Epithelial cell of proximal tubule (primary cell): Measurements from ENCODE around the gene RAD51B. TPM values are rescaled to one million over a fixed set of nuclear protein-coding genes. Genes with fewer than 3 reads are reported as not detected.

Experiments used
- DNase-seq: peaks from one replicate; pipeline ENCODE4 v3.0.0-alpha.2; 2011; ENCODE audit warnings: low read depth
- H3K4me3 ChIP-seq: 2 replicates; pipeline ENCODE4 v1.5.1; 2011; ENCODE audit warnings: low read depth, mild to moderate bottlenecking, low read length
- total RNA-seq: library from RNA; depleted of rRNA; stranded (reverse); fragments of >200 nt; gene quantifications from 2 replicates; pipeline ENCODE4 v1.2.3, GENCODE V29; 2015
- TF ChIP-seq, protein P1 (sequence below): conservative IDR thresholded peaks from 2 replicates; pipeline ENCODE4 v1.5.1; 2012; ENCODE audit warnings: low read depth, mild to moderate bottlenecking, low read length

Gene RAD51B
- total RNA-seq, 1 donor from 2014 or later: 6.3 TPM

DNA sequence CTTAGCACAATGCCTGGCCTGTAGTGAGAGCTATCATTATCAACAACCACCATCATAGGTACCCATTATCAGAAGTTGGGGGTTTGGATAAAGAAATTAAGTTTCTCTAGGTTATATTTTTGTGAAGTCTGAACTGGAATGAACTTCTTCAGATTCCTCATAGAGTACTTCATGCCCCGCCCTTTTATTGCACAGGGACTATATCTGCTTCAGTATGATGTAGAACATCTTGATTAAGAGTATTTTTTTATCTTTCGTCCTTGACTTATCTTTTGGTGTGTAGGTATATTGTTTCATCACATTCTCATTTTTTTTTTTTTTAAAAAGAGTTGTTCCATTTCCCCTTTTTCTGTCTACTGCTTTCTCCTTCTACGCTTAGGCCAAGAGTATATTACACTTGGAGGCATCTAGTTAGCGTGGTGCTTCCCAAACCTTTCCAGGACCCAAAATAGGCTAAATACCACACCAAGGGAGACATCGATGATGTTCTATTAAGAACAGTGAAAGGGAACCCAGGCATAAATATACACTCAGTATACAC is 505.8 kb downstream of the RAD51B start:
- TF ChIP-seq, protein P1, sequence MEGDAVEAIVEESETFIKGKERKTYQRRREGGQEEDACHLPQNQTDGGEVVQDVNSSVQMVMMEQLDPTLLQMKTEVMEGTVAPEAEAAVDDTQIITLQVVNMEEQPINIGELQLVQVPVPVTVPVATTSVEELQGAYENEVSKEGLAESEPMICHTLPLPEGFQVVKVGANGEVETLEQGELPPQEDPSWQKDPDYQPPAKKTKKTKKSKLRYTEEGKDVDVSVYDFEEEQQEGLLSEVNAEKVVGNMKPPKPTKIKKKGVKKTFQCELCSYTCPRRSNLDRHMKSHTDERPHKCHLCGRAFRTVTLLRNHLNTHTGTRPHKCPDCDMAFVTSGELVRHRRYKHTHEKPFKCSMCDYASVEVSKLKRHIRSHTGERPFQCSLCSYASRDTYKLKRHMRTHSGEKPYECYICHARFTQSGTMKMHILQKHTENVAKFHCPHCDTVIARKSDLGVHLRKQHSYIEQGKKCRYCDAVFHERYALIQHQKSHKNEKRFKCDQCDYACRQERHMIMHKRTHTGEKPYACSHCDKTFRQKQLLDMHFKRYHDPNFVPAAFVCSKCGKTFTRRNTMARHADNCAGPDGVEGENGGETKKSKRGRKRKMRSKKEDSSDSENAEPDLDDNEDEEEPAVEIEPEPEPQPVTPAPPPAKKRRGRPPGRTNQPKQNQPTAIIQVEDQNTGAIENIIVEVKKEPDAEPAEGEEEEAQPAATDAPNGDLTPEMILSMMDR: no peak
- no peak overlapping the region for H3K4me3 ChIP-seq
- DNase-seq: no peak

- no peak for DNase-seq
- no peak overlapping the region for H3K4me3 ChIP-seq
- TF ChIP-seq, protein P1: no peak
These were observed 507.7 kb downstream of the RAD51B start for GRCh38 chr14:68327231-68327630.

DNA sequence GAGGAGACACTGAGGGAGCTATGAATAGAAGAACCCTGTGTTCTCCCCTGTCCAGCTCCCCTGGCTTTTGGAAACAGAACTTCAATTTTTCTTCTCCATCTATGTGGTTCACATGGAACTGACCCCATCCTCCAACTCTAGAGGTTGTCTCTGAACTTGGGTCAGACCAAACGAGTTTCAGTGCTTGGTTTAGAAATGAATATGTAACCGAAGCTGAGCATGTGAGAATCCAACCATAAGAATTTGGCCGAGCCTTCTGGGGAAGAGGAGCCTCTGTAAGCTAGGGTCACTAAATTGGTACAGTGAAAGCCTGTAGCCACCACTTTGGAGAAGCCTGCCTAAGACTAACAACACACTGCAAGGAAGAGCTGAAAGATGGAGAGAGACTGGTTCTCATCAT is 508.9 kb downstream of the RAD51B start:
- TF ChIP-seq, protein P1: no peak
- no peak overlapping the region for H3K4me3 ChIP-seq
- DNase-seq: no peak

DNA sequence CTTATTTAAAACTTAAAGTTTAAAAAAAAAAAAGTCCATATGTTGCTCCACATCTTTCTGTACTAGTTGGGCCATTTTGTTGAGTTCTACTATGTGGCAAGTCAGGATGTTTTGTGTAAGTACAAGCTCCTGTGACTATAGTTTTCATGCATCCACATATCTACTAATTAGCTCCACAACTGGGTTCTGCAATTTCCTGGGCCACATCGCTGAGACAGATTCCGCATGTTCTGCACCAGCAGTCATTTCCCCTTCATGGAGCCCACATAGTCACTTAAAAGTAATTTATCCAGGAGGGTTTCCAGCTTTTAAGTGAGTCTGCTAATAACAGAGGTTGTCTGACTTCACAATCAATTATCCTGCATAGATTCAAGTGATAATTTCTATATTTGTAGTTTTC is 511.8 kb downstream of the RAD51B start:
- DNase-seq: no peak
- H3K4me3 ChIP-seq: no peak overlapping the region
- TF ChIP-seq, protein P1: no peak

DNA sequence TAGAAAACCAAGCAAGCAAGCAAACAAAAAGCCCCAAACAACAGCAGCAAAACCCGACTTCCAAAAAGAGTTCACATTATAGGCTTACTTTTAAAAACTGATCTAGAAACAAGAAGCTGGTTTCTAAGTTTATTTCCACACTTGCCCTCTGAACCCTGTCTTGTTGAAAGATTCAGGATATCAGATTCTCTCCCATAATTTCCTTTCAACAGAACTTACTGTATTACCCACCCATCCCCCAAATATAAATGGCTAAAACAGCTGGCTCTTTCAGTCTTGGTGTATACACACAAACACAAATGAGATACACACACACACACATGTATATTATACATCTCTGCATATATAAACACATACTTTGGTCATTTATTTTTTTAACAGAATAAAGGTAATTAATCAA is 512.4 kb downstream of the RAD51B start:
- DNase-seq: no peak
- TF ChIP-seq, protein P1: no peak

GRCh38 chr14:68333262-68333661 is 513.7 kb downstream of the RAD51B start:
- H3K4me3 ChIP-seq: no peak overlapping the region
- TF ChIP-seq, protein P1: no peak
- DNase-seq: no peak

More for the DNA sequence above, 512.4 kb downstream of the RAD51B start:
- H3K4me3 ChIP-seq: no peak overlapping the region

DNA sequence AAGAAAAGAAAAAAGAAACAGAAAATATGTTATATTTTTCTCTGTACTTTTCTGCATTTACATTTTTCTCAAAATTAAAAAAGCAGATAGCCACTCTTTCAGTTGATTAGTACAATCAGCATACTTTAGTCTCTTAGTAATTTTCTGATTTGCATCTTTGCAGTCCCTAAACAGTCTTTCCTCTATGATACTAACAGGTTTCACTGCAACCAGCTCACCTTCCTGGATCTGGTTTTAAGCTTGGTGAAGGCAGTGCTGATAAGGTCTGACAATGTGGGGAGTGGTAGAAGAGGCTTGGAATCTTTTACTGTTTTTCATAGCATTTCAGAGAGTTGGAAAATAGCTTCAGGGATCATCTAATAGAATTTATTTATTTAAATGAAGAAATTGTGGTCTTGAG is 515.7 kb downstream of the RAD51B start:
- TF ChIP-seq, protein P1: no peak
- no peak for DNase-seq
- H3K4me3 ChIP-seq: no peak overlapping the region
